Activated CD4-positive, alpha-beta T cell treated with anti-CD3 and anti-CD28 coated beads for 24 hours (primary cell): ENCODE results near the gene SLC26A9.
A peak's percentile ranks its signal among the peaks of the same experiment; 100 is the strongest.
"Not testable (repeated sequence)": the region's sequence is repeated elsewhere in the genome, so short reads cannot be mapped to it uniquely, and the experiment has no call there.

Experiments
- DNase-seq, 2 donors: peaks; one replicate each; pipeline ENCODE4 v3.0.0-alpha.2; 2020; ENCODE audit warnings: low read depth in 2 of 2

SLC26A9 gene

GRCh38 chr1:205925736-205926135 lies 17.5 kb downstream of the SLC26A9 start:
- DNase-seq = no peak

- no peak for DNase-seq
These were observed 18.8 kb downstream of the SLC26A9 start for GRCh38 chr1:205924460-205924790.

GRCh38 chr1:205923651-205924459 lies 19.4 kb downstream of the SLC26A9 start:
- no peak for DNase-seq

GRCh38 chr1:205922806-205923205 lies 20.4 kb downstream of the SLC26A9 start:
- DNase-seq = no peak

GRCh38 chr1:205922314-205922713 lies 20.9 kb downstream of the SLC26A9 start:
- DNase-seq = no peak

GRCh38 chr1:205921570-205921909 lies 21.7 kb downstream of the SLC26A9 start:
- no peak for DNase-seq

GRCh38 chr1:205920861-205921569 lies 22.2 kb downstream of the SLC26A9 start:
- DNase-seq = no peak

GRCh38 chr1:205920159-205920558 lies 23.1 kb downstream of the SLC26A9 start:
- no peak for DNase-seq

GRCh38 chr1:205918955-205919746 lies 24.1 kb downstream of the SLC26A9 start:
- peak; percentile 61 to 69 for DNase-seq

- DNase-seq = no peak
These were observed 25.6 kb downstream of the SLC26A9 start for GRCh38 chr1:205917466-205918238.

- no peak for DNase-seq
These were observed 26.7 kb downstream of the SLC26A9 start for GRCh38 chr1:205916541-205916940.

- no peak for DNase-seq
These were observed 27.8 kb downstream of the SLC26A9 start for GRCh38 chr1:205915354-205915990.

- DNase-seq = no peak
These were observed 28.5 kb downstream of the SLC26A9 start for GRCh38 chr1:205914730-205915129.

GRCh38 chr1:205914155-205914507 lies 29.1 kb downstream of the SLC26A9 start:
- no peak for DNase-seq

GRCh38 chr1:205913451-205914154 lies 29.7 kb downstream of the SLC26A9 start:
- no peak for DNase-seq

- DNase-seq = no peak
These were observed 35.5 kb downstream of the SLC26A9 start for GRCh38 chr1:205907794-205908193.

- not testable (repeated sequence) for DNase-seq
These were observed 38.2 kb downstream of the SLC26A9 start for GRCh38 chr1:205905095-205905494.

- DNase-seq = no peak
These were observed 46.9 kb downstream of the SLC26A9 start for GRCh38 chr1:205896351-205896750.

- DNase-seq = not testable (repeated sequence)
These were observed 49.1 kb downstream of the SLC26A9 start for GRCh38 chr1:205894119-205894518.

GRCh38 chr1:205892175-205892574 lies 51.1 kb downstream of the SLC26A9 start:
- not testable (repeated sequence) for DNase-seq

GRCh38 chr1:205891481-205891880 lies 51.8 kb downstream of the SLC26A9 start:
- DNase-seq = not testable (repeated sequence)
